Spleen (tissue), 11 donors: ENCODE measurements around the gene AMMECR1L. TPM values are rescaled to one million over a fixed set of nuclear protein-coding genes. Genes with fewer than 3 reads are reported as not detected.

ENCODE experiments used
- DNase-seq: peaks from one replicate; pipeline ENCODE4 v3.0.0-alpha.2; 2020
- H3K27ac ChIP-seq, 8 donors: fragments of 200-600 bp; sonication (generic) in 7 of 8; 1 replicate in 4 of 8; 2 replicates in 4 of 8; pipeline versions ENCODE4 v1.5.0 to v1.8.0; 2016 to 2021; ENCODE audit warnings: inconsistent platforms in 4 of 8, mild to moderate bottlenecking in 4 of 8, moderate library complexity in 1 of 8
- H3K27me3 ChIP-seq, 7 donors: fragments of 200-600 bp; sonication (generic) in 6 of 7; replicated peaks in 1 of 7; 1 replicate in 4 of 7; 2 replicates in 3 of 7; pipeline versions ENCODE4 v1.5.0 to v1.8.0; 2016 to 2021; ENCODE audit warnings: inconsistent platforms in 3 of 7, mild to moderate bottlenecking in 1 of 7
- H3K36me3 ChIP-seq, 6 donors: fragments of 200-600 bp; sonication (generic) in 5 of 6; 1 replicate in 4 of 6; 2 replicates in 2 of 6; pipeline versions ENCODE4 v1.5.0 to v1.8.0; 2016 to 2021; ENCODE audit warnings: inconsistent platforms in 2 of 6
- H3K4me1 ChIP-seq, 6 donors: fragments of 200-600 bp; sonication (generic) in 5 of 6; 1 replicate in 3 of 6; 2 replicates in 3 of 6; pipeline versions ENCODE4 v1.5.0 to v1.8.0; 2016 to 2021; ENCODE audit warnings: inconsistent platforms in 3 of 6
- H3K4me3 ChIP-seq, 8 donors: fragments of 200-600 bp; sonication (generic) in 7 of 8; 1 replicate in 4 of 8; 2 replicates in 4 of 8; pipeline versions ENCODE4 v1.5.0 to v1.8.0; 2016 to 2021; ENCODE audit warnings: inconsistent platforms in 4 of 8, mild to moderate bottlenecking in 4 of 8, moderate library complexity in 2 of 8
- H3K9me3 ChIP-seq, 8 donors: fragments of 200-600 bp; sonication (generic) in 7 of 8; 1 replicate in 4 of 8; 2 replicates in 4 of 8; pipeline versions ENCODE4 v1.5.0 to v1.8.0; 2016 to 2021; ENCODE audit warnings: inconsistent platforms in 4 of 8
- CTCF ChIP-seq, 11 experiments: fragments of 200-600 bp in 7 of 11; fragments of 450-650 bp in 4 of 11; sonication (generic) in 4 of 11; IDR thresholded peaks in 8 of 11; conservative IDR thresholded peaks in 3 of 11; 1 replicate in 7 of 11; 2 replicates in 4 of 11; pipeline versions ENCODE4 v1.4.0 to v1.8.0; 2016 to 2021; ENCODE audit warnings: antibody characterized with exemption in 11 of 11, inconsistent platforms in 4 of 11, mild to moderate bottlenecking in 1 of 11
- POLR2A ChIP-seq, 3 donors: fragments of 450-650 bp; IDR thresholded peaks; one replicate each; pipeline ENCODE4 v1.5.1; 2017; ENCODE audit warnings: antibody characterized with exemption in 3 of 3, mild to moderate bottlenecking in 1 of 3
- POLR2AphosphoS5 ChIP-seq, 3 donors: sonication (generic); formaldehyde crosslinking; IDR thresholded peaks; one replicate each; pipeline ENCODE4 v1.5.1; 2017; ENCODE audit warnings: antibody characterized with exemption in 3 of 3
- WGBS, 5 donors: extraction: QIAGEN DNeasy Blood & Tissue Kit in 3 of 5; methylation state at CpG; one replicate each; pipeline versions ENCODE4 v1.1.5 to v1.1.7; 2013 to 2018; 5-methylcytosine and 5-hydroxymethylcytosine counted together
- intact Hi-C: fragments of 100-400 bp; cut with DNase I; formaldehyde crosslinking; loops from one replicate; pipeline ENCODE4 v1.15.0; 2023; ENCODE audit warnings: low total_unique reads
- polyA plus RNA-seq, 3 donors: library from polyadenylated mRNA; stranded (reverse); fragments of 200-250 nt; gene quantifications; one replicate each; pipeline ENCODE4 v1.2.1, GENCODE V29; 2013
- total RNA-seq, 7 donors: library from RNA; depleted of rRNA in 3 of 7; stranded (reverse); fragments of >200 nt in 3 of 7; fragmentation: NEBNext Ultra II Directional in 4 of 7; extraction: Animal tissue kit (Norgen Biotek cat#: 25700) in 4 of 7; gene quantifications; one replicate each; pipeline versions ENCODE4 v1.1.0 to v1.2.1, GENCODE V29; 2016 to 2021
- donor health status: healthy with polysubstance abuse.
- donor health status: DM: no; HTN: no; CAD: no; lungs with moderate emphysema.
- donor health status: DM: no; HTN: no; CAD: no.
- donor health status: Bipolar disorder and iron deficiency.
- donor health status: healthy.
- donor health status: DM: no; HTN: no; CAD: no.
- donor health status: DM: yes; HTN: yes; CAD: no.

AMMECR1L gene
- total and polyA plus RNA-seq, 10 donors = 4.8 to 17.2 (median 13.9) TPM

- DNase-seq = no peak
- no peak for TF ChIP-seq POLR2A (IDR thresholded peaks at IDR 0.05)
- no peak for TF ChIP-seq CTCF (IDR thresholded peaks at IDR 0.05 in 8 of 11, conservative IDR thresholded peaks at IDR 0.05 in 3 of 11)
- peak in 1 of 3 donors; percentile 22 for TF ChIP-seq POLR2AphosphoS5 (IDR thresholded peaks at IDR 0.05)
- 75 to 83% (median 78%) methylated on average over 15 of the region's 15 CpGs for WGBS, 5 donors
- Histone ChIP-seq H3K4me3 (no peak overlapping the region), H3K27ac (peak overlapping the region in 2 of 8 donors; percentile 26 to 45), H3K4me1 (peaks cover under 1 to 28% (median 18%) of the 10 kb centered on the region in 6 donors), H3K27me3 (no peaks in the 10 kb centered on the region), H3K9me3 (no peaks in the 10 kb centered on the region), H3K36me3 (peaks cover 0 to 52% (median 43%) of the 10 kb centered on the region in 6 donors)
- intact Hi-C loops = no loop called here
Measured at GRCh38 chr2:127862228-127862627, 23.5 kb downstream of the AMMECR1L start.

DNA sequence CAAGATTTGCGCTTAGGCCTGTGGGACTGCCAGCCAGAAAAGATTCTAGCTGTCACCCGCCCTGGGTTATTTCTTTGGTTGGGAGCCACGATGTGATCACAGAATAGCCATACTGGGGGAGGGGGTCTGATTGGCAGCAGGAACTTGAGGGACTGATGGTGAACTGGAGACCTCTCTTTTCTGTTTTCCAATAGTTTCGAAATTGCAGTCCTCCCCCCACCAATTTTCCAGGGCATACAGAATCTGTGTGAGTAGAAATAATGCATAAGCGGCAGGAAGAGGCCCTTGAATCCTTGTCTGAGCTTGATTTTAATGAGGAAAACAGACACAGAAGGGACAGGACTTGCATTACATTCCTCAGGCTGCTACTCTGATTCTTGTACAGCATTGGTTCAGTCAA, 25.6 kb downstream of the AMMECR1L start:
- no peak for TF ChIP-seq POLR2AphosphoS5 (IDR thresholded peaks at IDR 0.05)
- TF ChIP-seq POLR2A (IDR thresholded peaks at IDR 0.05) = no peak
- TF ChIP-seq CTCF (IDR thresholded peaks at IDR 0.05 in 8 of 11, conservative IDR thresholded peaks at IDR 0.05 in 3 of 11) = no peak
- Histone ChIP-seq H3K27me3 (no peaks in the 10 kb centered on the region), H3K36me3 (peaks cover 0 to 31% (median 23%) of the 10 kb centered on the region in 6 donors), H3K4me3 (no peak overlapping the region), H3K4me1 (peaks cover 18 to 49% (median 38%) of the 10 kb centered on the region in 6 donors), H3K9me3 (no peaks in the 10 kb centered on the region), H3K27ac (peak overlapping the region in 2 of 8 donors; percentile 5 to 8)
- intact Hi-C loops = no loop called here
- no peak for DNase-seq
- 52 to 70% (median 65%) methylated on average over 5 of the region's 5 CpGs for WGBS, 5 donors

DNA sequence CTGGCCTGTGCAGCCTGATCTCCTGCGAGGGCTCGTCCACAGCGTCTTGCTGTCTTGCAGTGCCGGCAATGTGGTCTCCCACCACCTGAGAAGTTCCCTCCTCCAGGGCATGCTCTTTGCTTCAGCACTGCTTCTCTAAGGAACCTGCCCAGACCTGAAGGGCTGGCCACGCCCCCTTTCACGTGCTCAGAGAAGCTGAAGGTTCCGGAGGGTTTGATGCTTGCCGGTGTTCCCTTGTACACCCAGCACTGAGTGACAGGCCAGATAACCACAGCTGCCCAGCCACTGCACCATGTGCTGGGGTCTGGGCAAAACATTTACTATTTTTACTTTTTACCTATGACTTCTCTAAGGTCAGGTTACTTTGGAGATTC, 26.1 kb downstream of the AMMECR1L start:
- Histone ChIP-seq H3K4me1 (peaks cover 18 to 53% (median 43%) of the 10 kb centered on the region in 6 donors), H3K36me3 (peaks cover 0 to 27% (median 19%) of the 10 kb centered on the region in 6 donors), H3K27me3 (no peaks in the 10 kb centered on the region), H3K9me3 (no peaks in the 10 kb centered on the region), H3K4me3 (no peak overlapping the region), H3K27ac (peak overlapping the region in 2 of 8 donors; percentile 3 to 5)
- peak; percentile 93 for DNase-seq
- TF ChIP-seq POLR2A (IDR thresholded peaks at IDR 0.05) (no peak), CTCF (IDR thresholded peaks at IDR 0.05 in 8 of 11, conservative IDR thresholded peaks at IDR 0.05 in 3 of 11) (no peak), POLR2AphosphoS5 (IDR thresholded peaks at IDR 0.05) (no peak)
- WGBS, 5 donors = 12 to 20% (median 18%) methylated on average over 8 of the region's 8 CpGs
- intact Hi-C loops = no loop called here

DNA sequence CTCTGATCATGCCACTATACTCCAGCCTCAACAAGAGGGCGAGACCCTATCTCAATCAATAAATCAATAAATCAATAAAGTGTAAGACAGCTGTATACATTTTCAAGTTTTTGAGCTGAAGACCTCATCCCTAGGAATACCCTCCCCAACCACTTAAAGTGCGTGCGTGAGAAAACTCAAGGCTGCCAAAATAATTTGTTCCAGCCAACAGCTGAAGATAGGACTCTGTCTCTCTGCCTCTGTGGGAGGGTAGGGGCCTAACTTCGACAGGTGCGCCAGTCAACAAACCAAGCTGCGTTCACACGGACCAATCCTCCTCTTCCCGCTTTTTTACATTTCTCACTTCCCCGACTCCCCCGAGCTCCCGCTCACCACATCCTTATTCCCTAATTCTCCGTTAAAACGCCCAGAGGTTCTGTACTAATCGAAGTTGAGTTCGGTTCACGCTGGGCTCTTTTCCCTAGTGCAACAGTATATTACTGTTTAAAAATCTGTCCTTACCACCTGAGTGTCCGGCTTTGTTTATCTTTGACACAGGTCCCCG, 28.4 kb downstream of the AMMECR1L start:
- H3K36me3 ChIP-seq = peaks cover 0 to 16% (median 8%) of the 10 kb centered on the region in 6 donors
- no peaks in the 10 kb centered on the region for H3K27me3 ChIP-seq
- H3K4me3 ChIP-seq = peak overlapping the region; percentile 71 to 91 (median 82)
- H3K9me3 ChIP-seq = no peaks in the 10 kb centered on the region
- intact Hi-C loops = no loop called here
- H3K27ac ChIP-seq = peak overlapping the region; percentile 82 to 93 (median 88)
- no peak for TF ChIP-seq POLR2A (IDR thresholded peaks at IDR 0.05)
- no peak for TF ChIP-seq POLR2AphosphoS5 (IDR thresholded peaks at IDR 0.05)
- no peak for TF ChIP-seq CTCF (IDR thresholded peaks at IDR 0.05 in 8 of 11, conservative IDR thresholded peaks at IDR 0.05 in 3 of 11)
- peaks cover 23 to 76% (median 55%) of the 10 kb centered on the region in 6 donors for H3K4me1 ChIP-seq
- no peak for DNase-seq
- 3 to 5% (median 4%) methylated on average over 18 of the region's 18 CpGs for WGBS, 5 donors
